ENCODE measurements around the gene ADGRA1.

GRCh38 chr10:133079836-133080682 lies 7.7 kb upstream of the ADGRA1 start:
- TF ChIP-seq, protein P1, sequence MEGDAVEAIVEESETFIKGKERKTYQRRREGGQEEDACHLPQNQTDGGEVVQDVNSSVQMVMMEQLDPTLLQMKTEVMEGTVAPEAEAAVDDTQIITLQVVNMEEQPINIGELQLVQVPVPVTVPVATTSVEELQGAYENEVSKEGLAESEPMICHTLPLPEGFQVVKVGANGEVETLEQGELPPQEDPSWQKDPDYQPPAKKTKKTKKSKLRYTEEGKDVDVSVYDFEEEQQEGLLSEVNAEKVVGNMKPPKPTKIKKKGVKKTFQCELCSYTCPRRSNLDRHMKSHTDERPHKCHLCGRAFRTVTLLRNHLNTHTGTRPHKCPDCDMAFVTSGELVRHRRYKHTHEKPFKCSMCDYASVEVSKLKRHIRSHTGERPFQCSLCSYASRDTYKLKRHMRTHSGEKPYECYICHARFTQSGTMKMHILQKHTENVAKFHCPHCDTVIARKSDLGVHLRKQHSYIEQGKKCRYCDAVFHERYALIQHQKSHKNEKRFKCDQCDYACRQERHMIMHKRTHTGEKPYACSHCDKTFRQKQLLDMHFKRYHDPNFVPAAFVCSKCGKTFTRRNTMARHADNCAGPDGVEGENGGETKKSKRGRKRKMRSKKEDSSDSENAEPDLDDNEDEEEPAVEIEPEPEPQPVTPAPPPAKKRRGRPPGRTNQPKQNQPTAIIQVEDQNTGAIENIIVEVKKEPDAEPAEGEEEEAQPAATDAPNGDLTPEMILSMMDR (IDR thresholded peaks at IDR 0.05) = no peak
- no peak for TF ChIP-seq POLR2A (IDR thresholded peaks at IDR 0.05)
